Heart left ventricle (tissue), 13 donors: ENCODE data around the gene SRRM2.

Experiments used
- POLR2A ChIP-seq, 2 donors: fragments of 450-650 bp; IDR thresholded peaks; one replicate each; pipeline ENCODE4 v1.6.1; 2017; ENCODE audit warnings: antibody characterized with exemption in 2 of 2, mild to moderate bottlenecking in 2 of 2, moderate library complexity in 2 of 2
- TF ChIP-seq, protein P1 (sequence below), 12 donors: fragments of 200-600 bp; sonication (generic) in 4 of 12; IDR thresholded peaks; one replicate each; pipeline versions ENCODE4 v1.5.0 to v1.8.0; 2018 to 2022; ENCODE audit warnings: antibody characterized with exemption in 12 of 12, mild to moderate bottlenecking in 5 of 12
- donor health status: ischemic (EF 13 %, LVEDD 7.1; RV severe dilation, severe dysfunction).
- donor health status: DM: no; HTN: yes; CAD: no.
- donor health status: DM: no; HTN: no; CAD: no.
- donor health status: ischemic (EF 25% LVEDD 6.9; RV normal size, moderate dysfunction).
- donor health status: ischemic (EF 25% LVEDD 5.7; RV mildly dilated, moderate dysfunction).
- donor health status: ischemic (EF 35%, LVEDD 5.7; RV mildly dilated, moderate dysfunction).
- donor health status: nonischemic (EF 11% LVEDD 7.7; RV severe dilation, severe dysfunction).
- donor health status: DM: yes; HTN: yes; CAD: no.
- donor health status: PGD.
- donor health status: ischemic (EF 29% LVEDD 5.4; RV normal size, mild dysfunction).
- donor health status: nonischemic (EF 23%, LVEDD 6.1; RV moderate dilation, normal function).

DNA sequence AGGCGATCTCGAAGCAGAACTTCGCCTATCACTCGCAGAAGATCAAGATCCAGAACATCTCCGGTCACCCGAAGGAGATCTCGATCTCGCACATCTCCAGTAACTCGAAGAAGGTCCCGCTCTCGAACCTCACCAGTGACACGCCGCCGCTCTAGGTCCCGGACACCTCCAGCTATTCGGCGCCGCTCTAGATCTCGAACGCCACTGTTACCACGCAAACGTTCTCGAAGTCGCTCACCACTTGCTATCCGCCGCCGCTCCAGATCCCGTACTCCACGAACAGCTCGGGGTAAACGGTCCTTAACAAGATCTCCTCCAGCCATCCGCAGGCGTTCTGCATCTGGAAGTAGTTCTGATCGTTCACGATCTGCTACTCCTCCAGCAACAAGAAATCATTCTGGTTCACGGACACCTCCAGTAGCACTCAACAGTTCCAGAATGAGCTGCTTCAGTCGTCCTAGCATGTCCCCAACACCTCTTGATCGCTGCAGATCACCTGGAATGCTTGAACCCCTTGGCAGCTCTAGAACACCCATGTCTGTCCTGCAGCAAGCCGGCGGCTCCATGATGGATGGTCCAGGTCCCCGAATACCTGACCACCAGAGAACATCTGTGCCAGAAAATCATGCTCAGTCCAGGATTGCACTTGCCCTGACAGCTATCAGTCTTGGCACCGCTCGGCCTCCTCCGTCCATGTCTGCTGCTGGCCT, 14.1 kb downstream of the SRRM2 start:
- TF ChIP-seq, protein P1, sequence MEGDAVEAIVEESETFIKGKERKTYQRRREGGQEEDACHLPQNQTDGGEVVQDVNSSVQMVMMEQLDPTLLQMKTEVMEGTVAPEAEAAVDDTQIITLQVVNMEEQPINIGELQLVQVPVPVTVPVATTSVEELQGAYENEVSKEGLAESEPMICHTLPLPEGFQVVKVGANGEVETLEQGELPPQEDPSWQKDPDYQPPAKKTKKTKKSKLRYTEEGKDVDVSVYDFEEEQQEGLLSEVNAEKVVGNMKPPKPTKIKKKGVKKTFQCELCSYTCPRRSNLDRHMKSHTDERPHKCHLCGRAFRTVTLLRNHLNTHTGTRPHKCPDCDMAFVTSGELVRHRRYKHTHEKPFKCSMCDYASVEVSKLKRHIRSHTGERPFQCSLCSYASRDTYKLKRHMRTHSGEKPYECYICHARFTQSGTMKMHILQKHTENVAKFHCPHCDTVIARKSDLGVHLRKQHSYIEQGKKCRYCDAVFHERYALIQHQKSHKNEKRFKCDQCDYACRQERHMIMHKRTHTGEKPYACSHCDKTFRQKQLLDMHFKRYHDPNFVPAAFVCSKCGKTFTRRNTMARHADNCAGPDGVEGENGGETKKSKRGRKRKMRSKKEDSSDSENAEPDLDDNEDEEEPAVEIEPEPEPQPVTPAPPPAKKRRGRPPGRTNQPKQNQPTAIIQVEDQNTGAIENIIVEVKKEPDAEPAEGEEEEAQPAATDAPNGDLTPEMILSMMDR (IDR thresholded peaks at IDR 0.05), result no peak
- no peak for TF ChIP-seq POLR2A (IDR thresholded peaks at IDR 0.05)
